GM18861 (cell line): Measurements from ENCODE around the gene PLD1.

ENCODE experiments used
- ATAC-seq: cut with Tn5 transposase; IDR thresholded peaks from one replicate; pipeline ENCODE4 v1.9.1; 2021; ENCODE audit not compliant: unreplicated experiment

Gene PLD1

DNA sequence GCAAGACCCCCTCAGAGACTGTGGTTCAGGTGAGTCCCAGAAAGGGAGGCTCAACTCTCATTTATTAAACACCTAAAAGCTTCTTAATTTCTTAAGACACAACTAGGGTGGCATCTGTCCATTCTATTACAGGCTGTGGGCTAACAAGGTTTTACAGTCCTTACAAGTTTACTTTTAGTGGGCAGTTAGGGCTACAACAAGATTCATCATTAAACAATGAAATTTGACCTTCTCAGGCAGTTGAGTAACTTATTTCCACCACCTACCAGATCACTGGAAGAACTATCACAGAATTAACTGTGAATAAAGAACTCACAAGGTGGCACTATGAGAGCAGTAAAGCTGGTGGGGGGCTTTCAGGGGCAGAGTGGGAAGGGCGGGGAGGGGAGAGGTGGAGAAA lies 132.6 kb downstream of the PLD1 start:
- no peak for ATAC-seq

DNA sequence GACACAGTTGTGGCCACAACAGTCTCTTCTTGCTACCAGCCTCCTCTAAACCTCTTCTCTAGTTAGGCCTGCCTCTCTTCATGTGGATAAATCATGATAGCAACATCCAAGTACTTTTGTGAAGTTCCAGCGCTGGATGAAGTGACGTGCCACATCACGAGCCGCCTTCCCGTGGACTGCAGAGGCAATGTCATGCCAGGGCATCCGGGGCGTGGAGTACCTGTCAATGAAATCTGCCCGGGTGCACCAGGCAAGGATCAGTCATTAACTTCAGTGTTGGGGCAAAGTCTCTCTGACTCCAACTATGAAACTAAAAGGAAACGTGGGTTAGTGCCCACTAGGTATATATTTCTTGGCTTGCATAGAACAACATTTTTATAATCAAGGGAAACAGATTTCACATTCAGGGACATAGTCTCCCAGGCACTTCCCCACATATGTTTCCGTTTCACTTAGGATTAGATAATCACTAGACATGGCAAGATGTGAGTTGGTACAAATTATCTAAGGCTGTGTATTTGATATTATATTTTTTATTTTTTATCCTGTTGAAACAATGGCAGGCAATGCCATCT lies 133.6 kb downstream of the PLD1 start:
- no peak for ATAC-seq

DNA sequence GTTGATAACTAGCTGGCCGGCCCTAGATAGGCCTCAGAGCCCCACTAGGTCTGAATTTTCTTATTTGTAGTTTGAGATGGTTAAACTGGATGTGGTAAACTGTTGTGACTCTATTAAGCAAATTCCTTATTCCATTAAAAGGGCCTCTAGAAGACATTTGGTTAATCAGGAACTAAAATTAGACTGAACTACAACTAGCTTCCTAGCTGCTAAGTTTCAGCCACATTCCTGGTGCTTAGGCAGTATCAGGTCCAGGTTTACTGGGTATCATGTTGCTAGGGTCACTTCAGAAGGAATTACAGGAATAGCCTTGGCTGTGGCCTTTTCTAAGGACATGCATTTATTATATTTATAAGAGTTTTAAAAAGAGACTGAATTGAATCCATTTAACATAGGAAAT lies 136.3 kb downstream of the PLD1 start:
- no peak for ATAC-seq

DNA sequence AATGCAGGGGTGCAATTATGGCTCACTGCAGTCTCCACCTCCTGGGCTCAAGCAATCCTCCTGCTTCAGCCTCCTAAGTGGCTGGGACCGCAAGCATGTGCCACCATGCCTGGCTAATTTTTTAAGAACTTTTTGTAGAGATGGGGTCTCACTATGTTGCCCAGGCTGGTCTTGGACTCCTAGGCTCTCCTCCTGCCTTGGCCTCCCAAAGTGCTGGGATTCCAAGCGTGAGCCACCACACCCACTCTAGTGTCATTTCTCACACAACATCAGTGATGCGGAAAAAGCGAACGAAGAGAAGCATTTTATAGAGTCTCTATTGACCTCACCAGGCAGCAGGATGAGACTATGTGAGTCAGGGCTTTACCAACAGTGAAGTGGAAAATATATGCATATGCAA lies 137.7 kb downstream of the PLD1 start:
- ATAC-seq, result no peak

- ATAC-seq, result no peak
Observed at GRCh38 chr3:171672124-171672523, 138.2 kb downstream of the PLD1 start.

DNA sequence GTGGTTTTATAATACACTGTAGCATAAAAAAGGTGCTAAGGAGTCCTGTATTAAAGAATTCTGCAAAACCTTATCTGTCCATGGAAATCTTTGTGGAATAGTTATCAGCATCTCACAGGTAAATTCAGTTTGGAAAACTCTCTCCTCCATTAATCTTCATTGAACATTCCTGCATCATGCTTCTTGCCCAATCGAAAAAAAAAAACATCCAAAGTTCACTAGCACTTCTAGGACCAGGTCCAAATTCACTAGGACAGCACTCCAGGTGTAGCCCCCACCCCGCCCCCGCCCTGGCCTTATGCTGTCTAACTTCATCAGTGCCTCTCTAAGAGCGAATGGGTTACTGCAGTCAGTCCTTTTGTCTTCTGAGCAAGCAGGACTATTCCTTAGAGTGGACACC lies 138.6 kb downstream of the PLD1 start:
- no peak for ATAC-seq

DNA sequence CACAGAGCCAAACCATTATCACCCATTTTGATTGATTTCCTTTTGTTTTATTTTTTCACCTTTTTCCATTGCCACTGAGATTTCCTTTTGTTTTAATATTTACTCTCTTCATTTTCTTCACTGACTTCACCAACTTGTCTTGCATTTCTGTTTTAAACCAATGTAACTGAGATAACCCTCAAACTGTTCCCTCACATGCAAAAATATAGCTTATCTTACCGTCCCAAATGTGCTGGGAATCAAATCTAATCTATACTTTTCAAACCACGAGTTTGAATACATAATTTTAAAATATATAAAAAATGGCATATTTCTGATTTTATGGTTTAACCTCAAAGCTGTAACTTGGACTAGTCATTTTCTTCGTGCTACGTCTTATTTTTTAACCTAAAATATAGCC lies 143.8 kb downstream of the PLD1 start:
- no peak for ATAC-seq

DNA sequence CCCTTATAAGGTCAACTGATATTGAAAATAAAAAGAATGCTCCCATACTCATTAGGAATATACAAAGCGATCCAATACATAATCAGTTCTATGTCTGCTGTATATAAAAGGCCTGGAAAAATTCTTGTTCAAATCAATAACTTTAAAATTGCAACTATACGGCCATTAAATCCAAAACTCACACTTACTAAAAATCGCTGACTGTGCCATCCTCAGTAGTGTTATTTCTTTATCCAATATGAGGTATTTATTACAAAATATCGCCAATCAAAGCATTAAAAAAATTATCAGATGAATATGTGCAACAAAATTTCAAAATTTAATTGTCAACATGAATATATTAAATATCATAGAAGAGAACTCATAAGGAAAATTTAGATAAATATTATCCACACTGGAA lies 146.5 kb downstream of the PLD1 start:
- no peak for ATAC-seq

DNA sequence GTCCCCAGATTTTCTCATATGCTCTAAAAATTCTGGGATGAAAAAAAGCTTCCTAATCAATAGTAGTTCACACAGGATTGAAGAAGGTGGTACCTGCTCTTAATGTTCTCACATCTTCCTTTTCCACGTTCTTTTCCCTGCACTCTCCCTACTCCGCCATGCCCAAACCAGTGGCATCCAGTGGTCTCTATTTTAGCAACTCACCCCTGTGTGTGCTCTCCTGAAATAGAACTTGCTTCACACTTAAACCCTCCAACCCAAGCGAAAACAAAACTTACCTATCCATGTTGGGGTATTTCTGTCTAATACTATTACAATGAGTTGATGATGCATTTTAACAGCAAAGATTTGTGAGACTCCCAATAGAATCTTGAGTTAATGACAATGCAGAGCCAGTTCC lies 148.8 kb downstream of the PLD1 start:
- no peak for ATAC-seq

- ATAC-seq, result no peak
Observed at GRCh38 chr3:171660188-171660587, 150.1 kb downstream of the PLD1 start.

DNA sequence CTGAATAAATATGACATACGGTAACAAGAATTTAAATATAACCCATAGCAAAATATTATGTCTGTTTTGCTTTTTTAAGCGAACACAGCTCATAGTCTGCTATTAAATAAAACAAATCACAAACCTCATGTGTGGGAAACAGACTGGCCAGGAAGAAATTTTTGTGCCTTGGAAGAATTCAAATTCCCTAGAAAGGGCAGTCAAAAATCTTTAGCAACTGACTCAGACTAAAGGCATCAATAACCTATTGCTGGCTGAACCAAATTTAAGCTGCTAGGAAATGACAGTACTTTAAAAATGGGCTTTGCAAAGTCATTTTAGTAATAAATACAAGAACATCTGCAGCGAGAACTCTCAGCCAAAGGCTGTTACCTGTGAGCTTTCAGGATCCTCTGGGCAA lies 151.4 kb downstream of the PLD1 start:
- no peak for ATAC-seq

GRCh38 chr3:171654809-171655208 lies 155.5 kb downstream of the PLD1 start:
- no peak for ATAC-seq

DNA sequence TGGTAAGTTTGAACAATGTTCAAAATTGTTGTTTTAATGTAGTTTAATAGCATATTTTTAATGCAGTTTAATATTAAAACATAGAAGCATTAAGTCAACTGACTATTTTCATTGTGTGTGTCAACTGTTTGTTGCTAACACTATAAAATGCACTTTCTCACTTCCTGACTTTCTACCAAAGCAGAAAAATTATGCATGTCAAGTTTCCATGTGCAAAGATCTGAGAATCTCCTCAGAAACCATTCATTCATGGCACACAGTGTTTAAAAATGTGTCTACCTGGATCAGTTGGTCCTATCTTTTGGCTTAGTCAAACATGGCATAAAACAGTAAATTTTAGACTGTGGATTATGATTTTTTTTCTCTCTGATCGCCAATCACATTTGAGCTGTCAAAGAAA lies 156.0 kb downstream of the PLD1 start:
- no peak for ATAC-seq

DNA sequence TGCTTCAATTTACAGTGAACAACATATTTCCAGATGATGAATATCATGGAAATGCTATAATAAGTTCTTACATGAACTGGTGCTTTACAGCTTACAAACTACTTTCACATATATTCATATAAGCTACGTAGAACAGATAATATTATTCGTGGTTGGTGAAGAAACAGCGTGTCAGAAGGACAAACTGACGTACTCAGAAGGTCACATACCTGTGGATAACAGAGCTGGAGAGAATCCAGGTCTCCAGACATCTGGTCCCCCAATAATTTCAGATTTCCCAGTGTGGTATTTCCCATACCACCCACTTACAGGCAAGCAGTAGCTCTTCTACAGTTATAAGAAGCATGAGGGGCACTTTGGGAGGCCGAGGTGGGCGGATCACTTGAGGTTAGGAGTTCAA lies 156.6 kb downstream of the PLD1 start:
- no peak for ATAC-seq

GRCh38 chr3:171652932-171653331 lies 157.4 kb downstream of the PLD1 start:
- no peak for ATAC-seq

DNA sequence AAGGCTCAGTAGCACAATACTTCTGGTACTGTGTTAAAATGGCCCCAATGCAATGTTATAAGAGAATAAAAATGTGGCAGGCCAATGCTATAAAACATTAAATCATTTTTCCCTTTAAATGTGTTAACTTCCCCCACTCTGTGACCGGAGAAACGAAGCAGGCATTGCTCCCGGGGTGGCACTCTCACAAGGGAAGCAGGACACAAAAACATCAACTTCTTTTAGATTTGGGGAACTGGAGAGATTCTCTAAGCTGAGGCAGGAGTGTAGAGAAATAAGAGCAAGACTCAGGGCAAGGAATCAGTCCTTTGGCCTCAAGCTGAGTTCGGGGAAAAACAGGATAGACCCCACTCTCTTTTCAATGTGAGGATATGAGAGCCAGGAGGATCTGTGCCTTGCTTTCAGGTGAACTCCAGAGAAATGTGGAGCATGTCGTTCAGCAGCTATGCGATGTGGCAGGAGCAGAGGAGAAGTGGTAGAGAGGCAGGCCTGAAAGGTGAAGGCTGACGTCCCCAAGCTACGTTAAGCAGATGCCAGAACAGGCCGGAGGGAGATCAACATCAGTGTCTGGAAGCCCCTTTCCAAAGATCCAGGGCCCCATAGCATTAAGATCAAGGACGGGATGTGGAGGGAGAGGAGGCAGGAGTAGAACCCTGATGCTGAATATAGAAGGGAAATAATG lies 160.2 kb downstream of the PLD1 start:
- ATAC-seq, result no peak

DNA sequence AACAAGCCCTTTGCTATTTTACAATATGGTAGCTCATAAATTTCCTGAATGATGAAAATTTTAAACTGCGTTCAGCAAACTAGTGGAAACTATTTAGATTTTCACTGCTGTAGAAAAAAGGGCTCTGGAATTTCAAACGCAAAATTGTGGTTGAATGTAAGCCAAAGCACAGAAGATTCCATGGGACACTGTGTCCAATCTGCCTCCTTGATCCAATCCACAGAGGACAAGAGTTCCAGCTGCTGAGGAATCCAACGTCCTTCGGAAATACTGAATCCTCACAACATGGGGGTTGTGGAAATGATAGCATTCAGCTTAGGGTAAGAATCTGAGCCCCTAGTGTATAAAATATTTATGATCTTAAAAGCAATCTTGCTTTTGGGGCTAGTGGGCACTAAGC lies 161.0 kb downstream of the PLD1 start:
- ATAC-seq, result no peak

DNA sequence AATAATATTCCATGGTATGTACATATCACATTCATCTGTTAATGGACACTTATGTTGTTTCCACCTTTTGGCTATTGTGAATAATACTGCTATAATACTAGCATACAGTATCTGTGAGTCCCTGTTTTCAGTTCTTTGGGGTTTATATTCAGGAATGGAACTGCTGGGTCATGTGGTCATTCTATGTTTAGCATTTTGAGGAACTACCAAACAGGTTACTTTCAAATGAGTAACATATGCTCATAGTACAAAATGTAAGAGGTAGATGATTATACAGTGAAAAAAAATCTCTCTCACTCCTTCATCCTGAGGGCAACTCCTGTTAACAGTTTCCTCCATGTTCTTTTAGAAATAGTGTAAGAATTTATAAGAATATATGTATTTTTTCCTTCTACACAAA lies 162.2 kb downstream of the PLD1 start:
- no peak for ATAC-seq

DNA sequence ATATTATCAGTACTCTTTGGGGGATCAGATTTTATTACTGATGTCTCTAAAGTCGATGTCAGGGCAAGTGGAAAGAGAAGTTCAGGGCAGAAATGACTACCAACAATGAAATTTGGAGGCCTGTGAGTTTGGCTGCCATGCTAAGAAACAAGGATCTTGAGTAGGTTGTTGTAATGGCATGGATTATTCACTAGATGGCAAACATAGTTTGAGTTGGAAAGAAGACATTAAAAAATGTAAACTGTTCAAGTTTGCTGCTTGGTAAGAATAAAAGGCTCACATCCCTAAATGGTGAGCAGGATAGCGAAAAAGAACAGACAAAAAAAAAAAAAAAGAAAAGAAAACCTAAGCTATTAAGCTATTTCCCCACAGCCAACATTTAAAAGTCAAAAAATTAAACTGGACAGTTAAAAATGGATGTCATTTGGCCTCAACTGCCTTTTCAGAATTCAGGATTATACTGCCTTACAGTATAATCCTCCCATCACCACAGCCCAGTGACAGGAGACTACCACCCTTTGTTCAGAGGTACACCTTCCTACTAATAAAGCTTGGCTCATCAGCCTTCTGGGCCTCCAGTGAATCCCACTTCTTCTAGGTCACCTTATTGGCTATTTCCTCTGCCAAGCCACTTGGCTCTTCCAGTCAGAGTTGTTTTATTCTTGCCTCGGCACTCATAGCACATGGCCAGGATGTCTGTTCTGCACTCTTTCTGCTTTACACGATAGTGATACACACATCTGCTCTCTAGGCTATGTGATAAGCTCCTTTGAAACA lies 163.7 kb downstream of the PLD1 start:
- ATAC-seq, result no peak

DNA sequence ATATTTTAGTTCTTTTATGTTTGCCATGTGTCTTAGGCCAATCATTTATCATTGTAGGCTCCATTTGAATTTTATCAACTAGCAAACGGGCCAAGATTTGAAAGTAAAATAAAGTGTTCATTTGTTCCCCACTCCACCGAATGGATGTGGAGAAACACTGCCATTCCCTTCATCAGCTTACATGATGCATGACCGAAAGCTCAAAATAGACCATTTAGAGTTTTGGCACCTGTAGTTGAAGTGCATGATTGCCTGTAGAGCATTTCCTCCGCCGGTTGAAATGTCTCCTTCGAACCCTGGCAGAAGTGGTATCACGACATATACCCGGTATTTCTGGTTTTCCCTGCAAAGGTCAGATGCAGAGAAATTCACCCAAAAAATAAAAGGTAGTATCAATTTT lies 165.6 kb downstream of the PLD1 start:
- ATAC-seq, result no peak

GRCh38 chr3:171643681-171644080 lies 166.6 kb downstream of the PLD1 start:
- ATAC-seq, result no peak

DNA sequence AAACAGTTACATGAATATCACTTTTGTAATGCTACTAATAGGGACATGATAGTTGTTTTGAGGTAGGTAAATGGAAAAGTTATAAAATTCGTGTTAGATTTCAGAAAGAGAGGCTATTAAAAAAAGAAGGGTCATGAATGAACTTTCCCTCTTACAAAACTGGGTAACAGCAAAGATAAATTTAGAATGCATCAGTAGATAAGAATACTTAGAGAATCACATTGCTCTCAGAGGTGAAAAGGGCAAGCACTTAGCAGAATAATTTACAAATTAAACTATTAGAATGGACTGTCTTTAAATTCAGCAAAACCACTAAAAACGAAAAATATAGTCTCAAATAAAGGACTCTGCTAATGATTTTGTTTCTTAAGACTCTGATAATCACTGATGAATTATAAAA lies 167.2 kb downstream of the PLD1 start:
- ATAC-seq, result no peak
